Esophagus muscularis mucosa (tissue), 3 donors: ENCODE data around the gene SSC5D.

Experiments used
- CTCF ChIP-seq, 3 experiments: fragments of 200-600 bp in 2 of 3; fragments of 450-650 bp in 1 of 3; sonication (generic) in 2 of 3; IDR thresholded peaks; one replicate each; pipeline ENCODE4 v1.5.1; 2017 to 2019; ENCODE audit warnings: antibody characterized with exemption in 3 of 3, mild to moderate bottlenecking in 2 of 3, moderate library complexity in 1 of 3
- POLR2A ChIP-seq: fragments of 450-650 bp; IDR thresholded peaks from one replicate; pipeline ENCODE4 v1.6.1; 2017; ENCODE audit warnings: antibody characterized with exemption, moderate library complexity, mild to moderate bottlenecking, low read depth
- POLR2AphosphoS5 ChIP-seq, 2 donors: sonication (generic); formaldehyde crosslinking; IDR thresholded peaks; one replicate each; pipeline ENCODE4 v1.6.1; 2017; ENCODE audit warnings: antibody characterized with exemption in 2 of 2

GRCh38 chr19:55487924-55488687, at the start of gene SSC5D:
- no peak for TF ChIP-seq CTCF (IDR thresholded peaks at IDR 0.05)
- TF ChIP-seq POLR2A, result no peak
- peak in 1 of 2 donors; percentile 6 for TF ChIP-seq POLR2AphosphoS5 (IDR thresholded peaks at IDR 0.05)
